NB4 (cell line): ENCODE results near the gene PCLO.
"Not testable (repeated sequence)": the region's sequence is repeated elsewhere in the genome, so short reads cannot be mapped to it uniquely, and the experiment has no call there.

ENCODE experiments used
- DNase-seq: peaks from one replicate; pipeline ENCODE4 v3.0.0; 2010; ENCODE audit warnings: low read depth
- H3K4me3 ChIP-seq: one replicate; pipeline ENCODE4 v1.5.1; 2011; ENCODE audit warnings: mild to moderate bottlenecking, low read depth, low read length, moderate library complexity
- CTCF ChIP-seq: IDR thresholded peaks from one replicate; pipeline ENCODE4 v1.5.1; 2012; ENCODE audit warnings: low read depth, low read length
- MAX ChIP-seq: IDR thresholded peaks from 2 replicates; pipeline ENCODE4 v1.6.1; 2011; ENCODE audit warnings: low read depth, low read length
- MYC ChIP-seq: IDR thresholded peaks from 2 replicates; pipeline ENCODE4 v1.6.1; 2011; ENCODE audit warnings: low read depth, low read length
- POLR2A ChIP-seq: IDR thresholded peaks from 2 replicates; pipeline ENCODE4 v1.6.1; 2011; ENCODE audit warnings: mild to moderate bottlenecking; ENCODE audit not compliant: insufficient read length; ENCODE audit errors: extremely low read depth

Gene PCLO

GRCh38 chr7:83038787-83039186, 123.9 kb downstream of the PCLO start:
- no peak overlapping the region for H3K4me3 ChIP-seq
- DNase-seq: no peak
- TF ChIP-seq CTCF: no peak
- TF ChIP-seq MYC: no peak
- no peak for TF ChIP-seq MAX
- TF ChIP-seq POLR2A: no peak

GRCh38 chr7:83036721-83037380, 125.8 kb downstream of the PCLO start:
- no peak overlapping the region for H3K4me3 ChIP-seq
- no peak for DNase-seq
- TF ChIP-seq CTCF: no peak

GRCh38 chr7:83036130-83036529, 126.6 kb downstream of the PCLO start:
- H3K4me3 ChIP-seq: no peak overlapping the region
- no peak for DNase-seq
- TF ChIP-seq MAX (no peak), MYC (no peak), POLR2A (no peak), CTCF (no peak)

- H3K4me3 ChIP-seq: no peak overlapping the region
- TF ChIP-seq MAX (no peak), CTCF (no peak), POLR2A (no peak), MYC (no peak)
- DNase-seq: no peak
Measured at GRCh38 chr7:83032195-83032594, 130.5 kb downstream of the PCLO start.

GRCh38 chr7:83023817-83024665, 138.6 kb downstream of the PCLO start:
- not testable (repeated sequence) for DNase-seq, H3K4me3 ChIP-seq

- no peak for TF ChIP-seq MAX
- no peak overlapping the region for H3K4me3 ChIP-seq
- DNase-seq: no peak
Measured at GRCh38 chr7:83021032-83021431, 141.7 kb downstream of the PCLO start.

GRCh38 chr7:83020161-83020560, 142.5 kb downstream of the PCLO start:
- TF ChIP-seq CTCF: no peak
- TF ChIP-seq MAX: no peak
- no peak for TF ChIP-seq MYC
- no peak for TF ChIP-seq POLR2A
- DNase-seq: no peak
- H3K4me3 ChIP-seq: no peak overlapping the region
